ENCODE data around the gene DDX25. TPM values are rescaled to one million over a fixed set of nuclear protein-coding genes. Genes with fewer than 3 reads are reported as not detected.
"Not testable (repeated sequence)": the region's sequence is repeated elsewhere in the genome, so short reads cannot be mapped to it uniquely, and the experiment has no call there.

DDX25 gene
- under 1 TPM in 2 of 4 donors, not detected in 2; 0.17 to 0.42 TPM for total RNA-seq

- no peak within 1 kb of the TSS for H3K4me3 ChIP-seq (ENCODE audit: low read depth, poor library complexity, severe bottlenecking)
- no peak for TF ChIP-seq POLR2A (IDR thresholded peaks at IDR 0.05)
- TF ChIP-seq CTCF (IDR thresholded peaks at IDR 0.05), result no peak
- WGBS, 2 donors, result 2 to 3% methylated on average over 27 to 61 of the region's 81 CpGs
- no peak for DNase-seq (ENCODE audit: low spot score in 2 of 2)
- intact Hi-C loops (cut with DNase I; ENCODE audit: low total_unique reads), result no loop called here
Observed at GRCh38 chr11:125903711-125904659, at the start of gene DDX25. Gene DDX25 (plus strand): TSS chr11:125904508. CDS start chr11:125904518, 10 bp downstream.

GRCh38 chr11:125857670-125858069 is 46.6 kb upstream of the DDX25 start:
- intact Hi-C loops (cut with DNase I; ENCODE audit: low total_unique reads); H3K4me3 ChIP-seq (ENCODE audit: low read depth, poor library complexity, severe bottlenecking); DNase-seq (ENCODE audit: low spot score in 2 of 2): not testable (repeated sequence)
- WGBS, 2 donors, result 86 to 89% methylated on average over 9 of the region's 9 CpGs

- intact Hi-C loops (cut with DNase I; ENCODE audit: low total_unique reads); H3K4me3 ChIP-seq (ENCODE audit: low read depth, poor library complexity, severe bottlenecking); DNase-seq (ENCODE audit: low spot score in 2 of 2): not testable (repeated sequence)
- 85 to 94% methylated on average over 11 to 20 of the region's 33 CpGs for WGBS, 2 donors
Observed at GRCh38 chr11:125862786-125863185, 41.5 kb upstream of the DDX25 start.

- intact Hi-C loops (cut with DNase I; ENCODE audit: low total_unique reads); DNase-seq (ENCODE audit: low spot score in 2 of 2); H3K4me3 ChIP-seq (ENCODE audit: low read depth, poor library complexity, severe bottlenecking): not testable (repeated sequence)
- WGBS, 2 donors, result 86 to 99% methylated on average over 4 of the region's 4 CpGs
Observed at GRCh38 chr11:125865354-125865753, 39.0 kb upstream of the DDX25 start.

- no peak overlapping the region for H3K4me3 ChIP-seq (ENCODE audit: low read depth, poor library complexity, severe bottlenecking)
- no peak for TF ChIP-seq POLR2A (IDR thresholded peaks at IDR 0.05)
- TF ChIP-seq CTCF (IDR thresholded peaks at IDR 0.05), result no peak
- DNase-seq (ENCODE audit: low spot score in 2 of 2), result no peak
- 64 to 72% methylated on average over 2 of the region's 2 CpGs for WGBS, 2 donors
- intact Hi-C loops (cut with DNase I; ENCODE audit: low total_unique reads), result no loop called here
Observed at GRCh38 chr11:125869521-125869920, 34.8 kb upstream of the DDX25 start.

GRCh38 chr11:125871391-125872137 is 32.7 kb upstream of the DDX25 start:
- 72 to 82% methylated on average over 10 of the region's 10 CpGs for WGBS, 2 donors
- TF ChIP-seq CTCF (IDR thresholded peaks at IDR 0.05) (no peak), POLR2A (IDR thresholded peaks at IDR 0.05) (no peak)
- intact Hi-C loops (cut with DNase I; ENCODE audit: low total_unique reads), result no loop called here
- H3K4me3 ChIP-seq (ENCODE audit: low read depth, poor library complexity, severe bottlenecking), result no peak overlapping the region
- no peak for DNase-seq (ENCODE audit: low spot score in 2 of 2)

- no peak overlapping the region for H3K4me3 ChIP-seq (ENCODE audit: low read depth, poor library complexity, severe bottlenecking)
- intact Hi-C loops (cut with DNase I; ENCODE audit: low total_unique reads), result no loop called here
- TF ChIP-seq CTCF (IDR thresholded peaks at IDR 0.05), result no peak
- TF ChIP-seq POLR2A (IDR thresholded peaks at IDR 0.05), result no peak
- DNase-seq (ENCODE audit: low spot score in 2 of 2), result no peak
Observed at GRCh38 chr11:125872138-125872491, 32.2 kb upstream of the DDX25 start.

Measured in lower leg skin (tissue), 4 donors.